Kidney (tissue), 14 donors: ENCODE data around the gene PRXL2A. TPM values are rescaled to one million over a fixed set of nuclear protein-coding genes. Genes with fewer than 3 reads are reported as not detected.

Experiments used
- DNase-seq, 5 donors: peaks; one replicate each; pipeline ENCODE4 v3.0.0-alpha.2; 2013 to 2020
- FAIRE-seq: peaks from 2 replicates; lab custom pipeline; 2012; peaks lifted over from hg19 to GRCh38; lab: Jason Lieb, UNC
- H3K27ac ChIP-seq, 2 donors: one replicate each; pipeline ENCODE4 v1.7.0; 2013; ENCODE audit warnings: low read depth in 2 of 2, low read length in 2 of 2, inconsistent platforms in 1 of 2
- H3K27me3 ChIP-seq: one replicate; pipeline ENCODE4 v1.7.1; 2013; ENCODE audit warnings: low read length, inconsistent platforms; ENCODE audit not compliant: control insufficient read depth, insufficient read depth
- H3K36me3 ChIP-seq, 3 donors: one replicate each; pipeline versions ENCODE4 v1.7.0 to v1.7.1; 2013; ENCODE audit warnings: low read length in 3 of 3, control low read depth in 1 of 3, inconsistent platforms in 1 of 3; ENCODE audit not compliant: insufficient read depth in 3 of 3, control insufficient read depth in 2 of 3
- H3K4me1 ChIP-seq, 3 donors: one replicate each; pipeline versions ENCODE4 v1.7.0 to v1.7.1; 2013; ENCODE audit warnings: low read length in 3 of 3, inconsistent platforms in 1 of 3, low read depth in 1 of 3; ENCODE audit not compliant: control insufficient read depth in 2 of 3, insufficient read depth in 2 of 3
- H3K4me3 ChIP-seq, 3 donors: one replicate each; pipeline versions ENCODE4 v1.7.0 to v1.8.1; 2013; ENCODE audit warnings: low read length in 3 of 3, control low read depth in 1 of 3, inconsistent platforms in 1 of 3
- H3K9ac ChIP-seq, 3 donors: one replicate each; pipeline versions ENCODE4 v1.7.0 to v1.7.1; 2013; ENCODE audit warnings: low read length in 3 of 3, control low read depth in 1 of 3, inconsistent platforms in 1 of 3
- H3K9me3 ChIP-seq, 3 donors: one replicate each; pipeline versions ENCODE4 v1.7.0 to v1.7.1; 2013; ENCODE audit warnings: low read length in 3 of 3, control low read depth in 1 of 3, inconsistent platforms in 1 of 3; ENCODE audit not compliant: control insufficient read depth in 2 of 3, insufficient read depth in 1 of 3
- intact Hi-C: fragments of 100-400 bp; cut with DNase I; formaldehyde crosslinking; loops from one replicate; pipeline ENCODE4 v1.11.1; 2022
- polyA plus RNA-seq: library from polyadenylated mRNA; stranded (reverse); fragments of 350-450 nt; fragmentation: Illumina TruSeq; extraction: RNeasy Lipid Tissue Mini Kit (QIAGEN cat#74804); gene quantifications from one replicate; pipeline ENCODE4 v1.2.3, GENCODE V29; 2014; ENCODE audit warnings: low read depth, low replicate concordance; ENCODE audit not compliant: insufficient read depth
- total RNA-seq: library from RNA; stranded (reverse); fragmentation: NEBNext Ultra II Directional; extraction: Animal tissue kit (Norgen Biotek cat#: 25700); gene quantifications from one replicate; pipeline ENCODE4 v1.2.1, GENCODE V29; 2021
- TF ChIP-seq, protein P1 (sequence below): IDR thresholded peaks from 3 replicates; pipeline ENCODE4 v1.5.1; 2012; ENCODE audit warnings: mild to moderate bottlenecking, moderate library complexity, borderline replicate concordance; ENCODE audit not compliant: insufficient read depth; ENCODE audit errors: extremely low read depth
- donor health status: control.
- donor health status: control.
- donor health status: control.
- donor health status: control.
- donor health status: control.
- donor health status: DM: yes; HTN: yes; CAD: no.
- donor health status: Normal renal cell carcinoma (clear cell type).

Gene PRXL2A
- total and polyA plus RNA-seq, 2 donors from 2014 or later = 69.4 to 101 TPM

GRCh38 chr10:80441831-80442230, 33.5 kb downstream of the PRXL2A start:
- intact Hi-C loops = loop anchor here (5.0 kb wide), 1 partner anchor 485 kb away; no protein-coding TSS in a partner anchor
- no peak overlapping the region for H3K4me3 ChIP-seq
- no peak for FAIRE-seq

GRCh38 chr10:80442879-80443278, 34.5 kb downstream of the PRXL2A start:
- no peak overlapping the region for H3K9ac ChIP-seq
- no peaks in the 10 kb centered on the region for H3K27me3 ChIP-seq
- TF ChIP-seq, protein P1, sequence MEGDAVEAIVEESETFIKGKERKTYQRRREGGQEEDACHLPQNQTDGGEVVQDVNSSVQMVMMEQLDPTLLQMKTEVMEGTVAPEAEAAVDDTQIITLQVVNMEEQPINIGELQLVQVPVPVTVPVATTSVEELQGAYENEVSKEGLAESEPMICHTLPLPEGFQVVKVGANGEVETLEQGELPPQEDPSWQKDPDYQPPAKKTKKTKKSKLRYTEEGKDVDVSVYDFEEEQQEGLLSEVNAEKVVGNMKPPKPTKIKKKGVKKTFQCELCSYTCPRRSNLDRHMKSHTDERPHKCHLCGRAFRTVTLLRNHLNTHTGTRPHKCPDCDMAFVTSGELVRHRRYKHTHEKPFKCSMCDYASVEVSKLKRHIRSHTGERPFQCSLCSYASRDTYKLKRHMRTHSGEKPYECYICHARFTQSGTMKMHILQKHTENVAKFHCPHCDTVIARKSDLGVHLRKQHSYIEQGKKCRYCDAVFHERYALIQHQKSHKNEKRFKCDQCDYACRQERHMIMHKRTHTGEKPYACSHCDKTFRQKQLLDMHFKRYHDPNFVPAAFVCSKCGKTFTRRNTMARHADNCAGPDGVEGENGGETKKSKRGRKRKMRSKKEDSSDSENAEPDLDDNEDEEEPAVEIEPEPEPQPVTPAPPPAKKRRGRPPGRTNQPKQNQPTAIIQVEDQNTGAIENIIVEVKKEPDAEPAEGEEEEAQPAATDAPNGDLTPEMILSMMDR = no peak
- intact Hi-C loops = loop anchor here (5.0 kb wide), 1 partner anchor 484 kb away; no protein-coding TSS in a partner anchor
- FAIRE-seq (no peak), DNase-seq (no peak)
- H3K9me3 ChIP-seq = no peaks in the 10 kb centered on the region
- no peak overlapping the region for H3K4me3 ChIP-seq
- no peaks in the 10 kb centered on the region for H3K36me3 ChIP-seq
- peak overlapping the region in 1 of 2 donors; percentile 5 for H3K27ac ChIP-seq
- H3K4me1 ChIP-seq = peaks cover 0 to 13% (median 5%) of the 10 kb centered on the region in 3 donors

More at GRCh38 chr10:80441831-80442230, 33.5 kb downstream of the PRXL2A start:
- H3K9ac ChIP-seq = no peak overlapping the region
- H3K4me1 ChIP-seq = peaks cover 0 to 15% (median 5%) of the 10 kb centered on the region in 3 donors
- H3K36me3 ChIP-seq = no peaks in the 10 kb centered on the region
- DNase-seq = no peak
- H3K27me3 ChIP-seq = no peaks in the 10 kb centered on the region
- no peak overlapping the region for H3K27ac ChIP-seq
- no peaks in the 10 kb centered on the region for H3K9me3 ChIP-seq
- TF ChIP-seq, protein P1 = no peak

DNA sequence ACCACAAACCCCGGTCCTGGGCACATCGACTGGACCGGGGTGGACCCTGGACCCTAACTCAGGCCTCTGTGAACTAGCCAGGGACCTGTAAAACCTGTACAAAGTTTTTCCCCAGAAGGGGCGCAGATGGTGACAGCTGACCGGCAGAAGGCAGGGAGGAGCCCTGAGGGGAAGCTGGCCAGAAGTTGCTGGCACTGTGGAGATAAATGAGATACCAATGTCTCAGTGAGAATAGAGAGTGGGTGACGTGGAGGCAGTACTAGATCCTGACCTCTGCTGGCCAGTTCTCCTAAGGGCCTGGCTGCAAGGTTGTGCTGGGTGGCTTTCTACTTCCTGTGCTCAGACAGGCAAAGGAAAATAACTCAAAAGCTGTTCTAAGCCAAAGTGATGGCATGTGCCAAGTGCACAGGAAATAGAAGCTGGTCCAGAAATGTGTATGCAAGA, 35.2 kb downstream of the PRXL2A start:
- no peak overlapping the region for H3K4me3 ChIP-seq
- TF ChIP-seq, protein P1 = peak; percentile 60
- DNase-seq = no peak
- H3K27me3 ChIP-seq = no peaks in the 10 kb centered on the region
- intact Hi-C loops = loop anchor here (5.0 kb wide), 1 partner anchor 484 kb away; no protein-coding TSS in a partner anchor
- peaks cover 0 to 13% (median 5%) of the 10 kb centered on the region in 3 donors for H3K4me1 ChIP-seq
- FAIRE-seq = no peak
- no peaks in the 10 kb centered on the region for H3K9me3 ChIP-seq
- H3K36me3 ChIP-seq = no peaks in the 10 kb centered on the region
- H3K27ac ChIP-seq = no peak overlapping the region
- no peak overlapping the region for H3K9ac ChIP-seq
